B cell (primary cell): ENCODE data around the gene HEG1. TPM values are rescaled to one million over a fixed set of nuclear protein-coding genes. Genes with fewer than 3 reads are reported as not detected.

Experiments
- ATAC-seq: fragments of 200-7000 bp; cut with Tn5 transposase; one replicate; pipeline ENCODE4 v1.10.0; 2021; ENCODE audit warnings: low read depth, mild to moderate bottlenecking, moderate number of reproducible peaks, moderate library complexity
- CTCF ChIA-PET: fragments of 350-600 bp; sonication (Branson Sonifier 250); formaldehyde crosslinking; loops from one replicate; lab custom pipeline; 2021; ENCODE audit warnings: antibody characterized with exemption, inconsistent platforms; lab: Charles Lee
- POLR2A ChIA-PET: fragments of 350-600 bp; sonication (Branson Sonifier 250); formaldehyde crosslinking; loops from one replicate; lab custom pipeline; 2021; ENCODE audit warnings: antibody characterized with exemption; lab: Charles Lee
- DNase-seq: peaks from one replicate; pipeline ENCODE4 v3.0.0; 2013
- H2AFZ ChIP-seq: 2 replicates; pipeline ENCODE4 v1.6.1; 2012; ENCODE audit warnings: mild to moderate bottlenecking, low read depth, low read length; ENCODE audit not compliant: insufficient read depth, poor library complexity, severe bottlenecking
- H3K27ac ChIP-seq, 2 donors: 1 replicate in 1 of 2; 2 replicates in 1 of 2; pipeline ENCODE4 v1.5.1; 2012 to 2013; ENCODE audit warnings: low read length in 2 of 2, mild to moderate bottlenecking in 2 of 2, moderate library complexity in 1 of 2
- H3K27me3 ChIP-seq, 4 experiments: fragments of 200-600 bp in 1 of 4; sonication (generic) in 1 of 4; replicated peaks in 1 of 4; 1 replicate in 2 of 4; 2 replicates in 2 of 4; pipeline versions ENCODE4 v1.6.1 to v1.7.0; 2013 to 2016; ENCODE audit warnings: low read length in 3 of 4, mild to moderate bottlenecking in 2 of 4, mixed read lengths in 1 of 4, moderate library complexity in 1 of 4; ENCODE audit not compliant: insufficient read depth in 4 of 4, control insufficient read depth in 3 of 4; ENCODE audit errors: control extremely low read depth in 1 of 4
- H3K36me3 ChIP-seq, 2 experiments: replicated peaks in 1 of 2; 1 replicate in 1 of 2; 2 replicates in 1 of 2; pipeline versions ENCODE4 v1.6.1 to v1.7.1; 2013; ENCODE audit warnings: low read length in 1 of 2; ENCODE audit not compliant: insufficient read depth in 2 of 2, control insufficient read depth in 1 of 2; ENCODE audit errors: control extremely low read depth in 1 of 2, extremely low read depth in 1 of 2
- H3K4me1 ChIP-seq, 2 donors: fragments of 200-600 bp in 1 of 2; sonication (generic) in 1 of 2; 1 replicate in 1 of 2; 2 replicates in 1 of 2; pipeline versions ENCODE4 v1.5.1 to v1.6.1; 2013 to 2017; ENCODE audit warnings: low read length in 2 of 2; ENCODE audit not compliant: control insufficient read depth in 2 of 2, insufficient read depth in 2 of 2
- H3K4me2 ChIP-seq: replicated peaks from 2 replicates; pipeline ENCODE3; 2012; ENCODE audit warnings: mild to moderate bottlenecking, low read depth, low read length; ENCODE audit not compliant: poor library complexity, severe bottlenecking
- H3K4me3 ChIP-seq, 5 experiments: fragments of 200-600 bp in 1 of 5; sonication (generic) in 1 of 5; 1 replicate in 3 of 5; 2 replicates in 2 of 5; pipeline versions ENCODE4 v1.5.1 to v1.7.0; 2011 to 2016; ENCODE audit warnings: low read length in 4 of 5, mild to moderate bottlenecking in 4 of 5, low read depth in 2 of 5, control low read depth in 1 of 5, moderate library complexity in 1 of 5; ENCODE audit not compliant: insufficient read depth in 1 of 5; ENCODE audit errors: control extremely low read depth in 1 of 5, extremely low read depth in 1 of 5
- H3K79me2 ChIP-seq: fragments of 200-600 bp; sonication (generic); one replicate; pipeline ENCODE4 v1.6.0; 2016; ENCODE audit warnings: low read length; ENCODE audit not compliant: control insufficient read depth, insufficient read depth
- H3K9ac ChIP-seq: fragments of 200-600 bp; sonication (generic); 2 replicates; pipeline ENCODE4 v1.6.1; 2017; ENCODE audit warnings: mild to moderate bottlenecking, low read length, moderate library complexity
- H3K9me3 ChIP-seq, 3 donors: one replicate each; pipeline versions ENCODE4 v1.6.1 to v1.7.1; 2013; ENCODE audit warnings: low read length in 2 of 3; ENCODE audit not compliant: control insufficient read depth in 2 of 3, insufficient read depth in 1 of 3; ENCODE audit errors: control extremely low read depth in 1 of 3
- H4K20me1 ChIP-seq: 2 replicates; pipeline ENCODE4 v1.6.0; 2012; ENCODE audit warnings: mild to moderate bottlenecking, low read length; ENCODE audit not compliant: insufficient read depth, control insufficient read depth, poor library complexity, severe bottlenecking
- H3K27ac Mint-ChIP-seq: one replicate; pipeline ENCODE4 v1.8.0; 2021; ENCODE audit warnings: mixed read lengths
- H3K27me3 Mint-ChIP-seq: one replicate; pipeline ENCODE4 v1.8.0; 2021; ENCODE audit warnings: mixed read lengths
- H3K4me1 Mint-ChIP-seq: one replicate; pipeline ENCODE4 v1.8.0; 2021; ENCODE audit warnings: mixed read lengths
- H3K4me3 Mint-ChIP-seq: one replicate; pipeline ENCODE4 v1.8.0; 2021; ENCODE audit warnings: mixed read lengths
- H3K9me3 Mint-ChIP-seq: one replicate; pipeline ENCODE4 v1.8.0; 2022; ENCODE audit warnings: mixed read lengths; ENCODE audit not compliant: insufficient read depth
- EZH2 ChIP-seq: IDR thresholded peaks from 2 replicates; pipeline ENCODE4 v1.6.1; 2012; ENCODE audit warnings: borderline replicate concordance, low read depth, mild to moderate bottlenecking, moderate library complexity, low read length; ENCODE audit not compliant: insufficient read depth, poor library complexity, severe bottlenecking
- WGBS: methylation state at CpG from one replicate; pipeline ENCODE4 v1.1.5; 2013; ENCODE audit warnings: missing lambda C conversion rate; ENCODE audit not compliant: insufficient coverage; 5-methylcytosine and 5-hydroxymethylcytosine counted together
- intact Hi-C: fragments of 100-400 bp; cut with micrococcal nuclease; formaldehyde crosslinking; loops from one replicate; pipeline ENCODE4 v1.10.0; 2022
- polyA plus RNA-seq: library from polyadenylated mRNA; depleted of rRNA; stranded (reverse); fragments of >200 nt; gene quantifications from 2 replicates; pipeline ENCODE4 v1.2.3, GENCODE V29; 2012
- total RNA-seq, 2 donors: library from RNA; stranded (reverse); fragments of 120-200 nt in 1 of 2; gene quantifications; 1 replicate in 1 of 2; 2 replicates in 1 of 2; pipeline versions ENCODE4 v1.2.3 to v1.2.4, GENCODE V29; 2013 to 2022
- TF ChIP-seq, protein P1 (sequence below): fragments of 200-600 bp; IDR thresholded peaks from one replicate; pipeline ENCODE4 v1.8.0; 2022; ENCODE audit warnings: antibody characterized with exemption, mild to moderate bottlenecking

The HEG1 gene
- total and polyA plus RNA-seq, 2 donors (not counting 1 experiment from before 2014, with no cell fraction given), result 5.1 to 9.2 TPM

DNA sequence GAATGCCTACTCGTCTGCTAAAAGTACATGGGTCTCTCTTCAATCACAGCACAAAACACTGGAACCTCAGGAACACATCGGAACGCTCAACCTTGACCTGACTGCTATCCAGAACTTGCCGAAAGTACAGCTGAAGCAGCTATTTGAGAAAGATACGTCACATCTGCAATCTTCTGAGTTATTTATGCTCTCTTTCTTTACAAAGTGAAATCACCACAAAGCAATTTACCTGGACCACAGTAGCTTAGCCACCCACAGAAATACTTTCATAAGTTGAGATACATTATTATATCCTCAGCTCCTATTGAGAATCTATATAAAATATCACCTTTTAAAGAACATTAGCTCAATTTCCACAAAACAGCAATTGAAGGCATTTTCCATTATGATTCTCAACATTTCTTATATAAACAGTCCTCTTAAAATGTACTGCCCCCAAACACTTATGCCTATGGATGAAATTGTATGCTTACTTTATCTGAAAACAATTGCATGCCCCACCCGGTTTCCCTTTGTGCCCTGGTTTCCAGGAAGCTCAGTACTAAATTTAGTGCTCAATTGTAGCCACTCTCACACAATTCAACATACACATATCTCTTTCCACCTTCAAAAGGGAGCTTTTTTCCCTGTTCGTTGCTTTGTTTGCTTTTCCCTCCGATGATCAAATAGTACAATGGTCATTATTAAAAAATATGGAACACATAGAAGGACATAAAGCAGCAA, 31.8 kb downstream of the HEG1 start:
- no peak overlapping the region for H2AFZ ChIP-seq
- Mint-ChIP-seq H3K9me3 (no peaks in the 10 kb centered on the region), H3K27ac (no peak overlapping the region), H3K27me3 (no peaks in the 10 kb centered on the region), H3K4me1 (peaks cover 8% of the 10 kb centered on the region), H3K4me3 (no peak overlapping the region)
- ATAC-seq (no peak), DNase-seq (no peak)
- ChIA-PET CTCF (interaction anchor here (0.8 kb wide), 1 partner anchor 9 kb away, joined by 3 read pairs; no protein-coding TSS in a partner anchor), POLR2A (interaction anchor here (0.5 kb wide), 1 partner anchor 109 kb away, joined by 3 read pairs; no protein-coding TSS in a partner anchor)
- intact Hi-C loops, result no loop called here
- H4K20me1 ChIP-seq, result no peaks in the 10 kb centered on the region
- peaks cover 0 to 6% of the 10 kb centered on the region in 2 donors for H3K4me1 ChIP-seq
- H3K9me3 ChIP-seq, result no peaks in the 10 kb centered on the region
- H3K9ac ChIP-seq, result no peak overlapping the region
- no peak for TF ChIP-seq EZH2
- TF ChIP-seq, protein P1, sequence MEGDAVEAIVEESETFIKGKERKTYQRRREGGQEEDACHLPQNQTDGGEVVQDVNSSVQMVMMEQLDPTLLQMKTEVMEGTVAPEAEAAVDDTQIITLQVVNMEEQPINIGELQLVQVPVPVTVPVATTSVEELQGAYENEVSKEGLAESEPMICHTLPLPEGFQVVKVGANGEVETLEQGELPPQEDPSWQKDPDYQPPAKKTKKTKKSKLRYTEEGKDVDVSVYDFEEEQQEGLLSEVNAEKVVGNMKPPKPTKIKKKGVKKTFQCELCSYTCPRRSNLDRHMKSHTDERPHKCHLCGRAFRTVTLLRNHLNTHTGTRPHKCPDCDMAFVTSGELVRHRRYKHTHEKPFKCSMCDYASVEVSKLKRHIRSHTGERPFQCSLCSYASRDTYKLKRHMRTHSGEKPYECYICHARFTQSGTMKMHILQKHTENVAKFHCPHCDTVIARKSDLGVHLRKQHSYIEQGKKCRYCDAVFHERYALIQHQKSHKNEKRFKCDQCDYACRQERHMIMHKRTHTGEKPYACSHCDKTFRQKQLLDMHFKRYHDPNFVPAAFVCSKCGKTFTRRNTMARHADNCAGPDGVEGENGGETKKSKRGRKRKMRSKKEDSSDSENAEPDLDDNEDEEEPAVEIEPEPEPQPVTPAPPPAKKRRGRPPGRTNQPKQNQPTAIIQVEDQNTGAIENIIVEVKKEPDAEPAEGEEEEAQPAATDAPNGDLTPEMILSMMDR, result no peak
- H3K4me2 ChIP-seq, result no peak overlapping the region
- WGBS, result 95% methylated on average over 6 of the region's 8 CpGs
- no peak overlapping the region for H3K27ac ChIP-seq
- H3K79me2 ChIP-seq, result no peaks in the 10 kb centered on the region
- H3K4me3 ChIP-seq, result no peak overlapping the region
- peaks cover 2 to 33% of the 10 kb centered on the region in 2 experiments for H3K36me3 ChIP-seq
- H3K27me3 ChIP-seq, result no peaks in the 10 kb centered on the region

DNA sequence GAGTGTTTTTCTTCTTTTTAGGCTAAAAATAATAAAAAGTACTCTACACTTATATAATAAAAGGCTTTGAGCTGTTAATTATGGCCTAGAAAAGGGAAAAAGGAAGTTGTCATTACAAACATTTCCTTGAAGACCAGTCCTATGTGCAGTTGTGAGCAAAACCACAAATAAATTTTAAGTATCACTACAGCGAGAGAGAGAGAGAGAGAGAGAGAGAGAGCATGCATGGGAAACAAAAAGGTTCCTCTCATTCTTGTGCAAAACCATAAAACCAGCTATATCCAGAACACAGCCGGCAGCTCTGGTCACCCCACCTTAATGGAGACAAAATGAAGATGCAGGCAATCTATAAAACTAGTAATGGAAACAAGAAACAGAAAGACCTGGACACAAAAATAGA, 33.6 kb downstream of the HEG1 start:
- Mint-ChIP-seq H3K4me3 (no peak overlapping the region), H3K27me3 (no peaks in the 10 kb centered on the region), H3K9me3 (no peaks in the 10 kb centered on the region), H3K27ac (no peak overlapping the region), H3K4me1 (peaks cover 8% of the 10 kb centered on the region)
- H3K79me2 ChIP-seq, result no peaks in the 10 kb centered on the region
- DNase-seq (no peak), ATAC-seq (no peak)
- H3K4me3 ChIP-seq, result no peak overlapping the region
- CTCF ChIA-PET, result interaction anchor here (0.7 to 1.5 kb wide), 2 partner anchors 10 to 1095 kb away, joined by 3 read pairs; no protein-coding TSS in a partner anchor
- 0% methylated on average over 1 of the region's 2 CpGs for WGBS
- no peak overlapping the region for H3K9ac ChIP-seq
- no peaks in the 10 kb centered on the region for H4K20me1 ChIP-seq
- H3K9me3 ChIP-seq, result no peaks in the 10 kb centered on the region
- no peak overlapping the region for H3K4me2 ChIP-seq
- intact Hi-C loops, result no loop called here
- no peak overlapping the region for H3K27ac ChIP-seq
- TF ChIP-seq EZH2, result no peak
- TF ChIP-seq, protein P1, result no peak
- POLR2A ChIA-PET, result no interaction called here
- H3K4me1 ChIP-seq, result peaks cover 0 to 6% of the 10 kb centered on the region in 2 donors
- H2AFZ ChIP-seq, result no peak overlapping the region
- H3K36me3 ChIP-seq, result peaks cover 4 to 24% of the 10 kb centered on the region in 2 experiments
- H3K27me3 ChIP-seq, result no peaks in the 10 kb centered on the region
